Caco-2 (cell line): ENCODE measurements around the gene KATNB1. TPM values are rescaled to one million over a fixed set of nuclear protein-coding genes. Genes with fewer than 3 reads are reported as not detected.
"Not testable (repeated sequence)": the region's sequence is repeated elsewhere in the genome, so short reads cannot be mapped to it uniquely, and the experiment has no call there.

Experiments
- BruUV-seq: library from RNA; stranded (reverse); fragments of 400-500 nt; replicated peaks from 2 replicates; lab custom pipeline; 2021; lab: Mats Ljungman, UMichigan
- CTCF ChIA-PET: fragments of 300-600 bp; sonication (Branson Sonifier 250); formaldehyde crosslinking; loops from one replicate; lab custom pipeline; 2022; ENCODE audit warnings: antibody characterized with exemption; lab: Charles Lee
- POLR2A ChIA-PET: fragments of 300-600 bp; sonication (Branson Sonifier 250); formaldehyde crosslinking; loops from one replicate; lab custom pipeline; 2022; ENCODE audit warnings: antibody characterized with exemption; lab: Charles Lee
- DNase-seq, 2 experiments: peaks; one replicate each; pipeline versions ENCODE4 v3.0.0 to v3.0.0-alpha.2; 2020 to 2022
- H3K27me3 ChIP-seq: replicated peaks from 2 replicates; pipeline ENCODE4 v1.6.0; 2011; ENCODE audit warnings: low read length; ENCODE audit not compliant: control insufficient read depth, insufficient read depth
- H3K36me3 ChIP-seq: 2 replicates; pipeline ENCODE4 v1.5.1; 2011; ENCODE audit warnings: low read length; ENCODE audit not compliant: control insufficient read depth, insufficient read depth
- H3K4me1 ChIP-seq: fragments of 250-450 bp; sonication (Bioruptor Pico); 2 replicates; pipeline ENCODE4 v1.5.1; 2020; ENCODE audit warnings: mild to moderate bottlenecking
- H3K4me3 ChIP-seq: 2 replicates; pipeline ENCODE4 v1.5.1; 2011; ENCODE audit warnings: low read depth, mild to moderate bottlenecking, control low read depth, low read length
- H3K9me3 ChIP-seq: fragments of 250-450 bp; sonication (Bioruptor Pico); 2 replicates; pipeline ENCODE4 v1.5.1; 2020; ENCODE audit warnings: mild to moderate bottlenecking, moderate library complexity
- H3K27ac Mint-ChIP-seq: one replicate; pipeline ENCODE4 v1.8.0; 2022; ENCODE audit warnings: mixed read lengths; ENCODE audit not compliant: unreplicated experiment
- H3K27me3 Mint-ChIP-seq: one replicate; pipeline ENCODE4 v1.8.0; 2022; ENCODE audit warnings: mixed read lengths; ENCODE audit not compliant: insufficient read depth, unreplicated experiment
- H3K36me3 Mint-ChIP-seq: one replicate; pipeline ENCODE4 v1.8.0; 2022; ENCODE audit warnings: mild to moderate bottlenecking, mixed read lengths; ENCODE audit not compliant: insufficient read depth, unreplicated experiment
- H3K4me1 Mint-ChIP-seq: one replicate; pipeline ENCODE4 v1.8.0; 2022; ENCODE audit warnings: low read depth, mixed read lengths; ENCODE audit not compliant: unreplicated experiment
- H3K4me3 Mint-ChIP-seq: one replicate; pipeline ENCODE4 v1.8.0; 2022; ENCODE audit warnings: mild to moderate bottlenecking, moderate library complexity, mixed read lengths; ENCODE audit not compliant: unreplicated experiment
- H3K9me3 Mint-ChIP-seq: one replicate; pipeline ENCODE4 v1.8.0; 2022; ENCODE audit warnings: mixed read lengths; ENCODE audit not compliant: unreplicated experiment
- CTCF ChIP-seq, 2 experiments: fragments of 200-600 bp in 1 of 2; IDR thresholded peaks; 1 replicate in 1 of 2; 2 replicates in 1 of 2; pipeline versions ENCODE4 v1.5.1 to v1.8.0; 2011 to 2022; ENCODE audit warnings: antibody characterized with exemption in 1 of 2, control low read depth in 1 of 2, inconsistent platforms in 1 of 2, low read depth in 1 of 2, low read length in 1 of 2, mild to moderate bottlenecking in 1 of 2, moderate library complexity in 1 of 2; ENCODE audit not compliant: insufficient read depth in 1 of 2, severe bottlenecking in 1 of 2, unreplicated experiment in 1 of 2
- intact Hi-C: fragments of 100-400 bp; cut with micrococcal nuclease; formaldehyde crosslinking; loops from one replicate; pipeline ENCODE4 v1.10.0; 2022; ENCODE audit not compliant: unreplicated experiment
- total RNA-seq: library from RNA; stranded (reverse); gene quantifications from 2 replicates; pipeline ENCODE4 v1.2.3, GENCODE V29; 2022

KATNB1 gene
- total RNA-seq, 1 experiment from 2014 or later, result 32.4 TPM

- BruUV-seq, result no TSS peak
- no peaks in the 10 kb centered on the region for H3K36me3 Mint-ChIP-seq
- intact Hi-C loops, result no loop called here
- no peaks in the 10 kb centered on the region for H3K27me3 Mint-ChIP-seq
- peak in 1 of 2 experiments; percentile 28 for DNase-seq
- ChIA-PET CTCF (interaction anchor here (0.8 kb wide), 1 partner anchor 118 kb away, joined by 3 read pairs; no protein-coding TSS in a partner anchor), POLR2A (interaction anchor here (0.7 kb wide), 1 partner anchor 27 kb away, joined by 4 read pairs; no protein-coding TSS in a partner anchor)
- no peak overlapping the region for H3K4me3 ChIP-seq
- H3K27ac Mint-ChIP-seq, result no peak overlapping the region
- no peaks in the 10 kb centered on the region for H3K9me3 ChIP-seq
- peaks cover 16% of the 10 kb centered on the region for H3K4me1 ChIP-seq
- H3K9me3 Mint-ChIP-seq, result peaks cover 15% of the 10 kb centered on the region
- no peak overlapping the region for H3K4me3 Mint-ChIP-seq
- peaks cover 11% of the 10 kb centered on the region for H3K4me1 Mint-ChIP-seq
- no peaks in the 10 kb centered on the region for H3K36me3 ChIP-seq
- H3K27me3 ChIP-seq, result no peaks in the 10 kb centered on the region
- TF ChIP-seq CTCF (IDR thresholded peaks at IDR 0.05; ENCODE audit: insufficient read depth in 1 of 2, low read depth in 1 of 2, low read length in 1 of 2, severe bottlenecking in 1 of 2, unreplicated experiment in 1 of 2), result no peak
Observed at GRCh38 chr16:57709663-57710062, 25.9 kb upstream of the KATNB1 start.

GRCh38 chr16:57711346-57711745, 24.2 kb upstream of the KATNB1 start:
- H3K27ac Mint-ChIP-seq, result no peak overlapping the region
- ChIA-PET CTCF (interaction anchor here (0.6 kb wide), 1 partner anchor 24 kb away, joined by 3 read pairs; no protein-coding TSS in a partner anchor), POLR2A (no interaction called here)
- H3K27me3 ChIP-seq, result no peaks in the 10 kb centered on the region
- 0 out of 2 replicates have a peak, but pooled peaks cover 11% of the 10 kb centered on the region for H3K4me1 ChIP-seq
- intact Hi-C loops, result no loop called here
- H3K4me3 ChIP-seq, result no peak overlapping the region
- H3K4me1 Mint-ChIP-seq, result peaks cover 7% of the 10 kb centered on the region
- no peaks in the 10 kb centered on the region for H3K36me3 ChIP-seq
- no peaks in the 10 kb centered on the region for H3K36me3 Mint-ChIP-seq
- H3K9me3 ChIP-seq, result no peaks in the 10 kb centered on the region
- no peak for TF ChIP-seq CTCF (IDR thresholded peaks at IDR 0.05; ENCODE audit: insufficient read depth in 1 of 2, low read depth in 1 of 2, low read length in 1 of 2, severe bottlenecking in 1 of 2, unreplicated experiment in 1 of 2)
- H3K4me3 Mint-ChIP-seq, result no peak overlapping the region
- no peaks in the 10 kb centered on the region for H3K27me3 Mint-ChIP-seq
- peaks cover 10% of the 10 kb centered on the region for H3K9me3 Mint-ChIP-seq
- DNase-seq, result peak in 1 of 2 experiments; percentile 10
- no TSS peak for BruUV-seq

- 0 out of 2 replicates have a peak, but pooled peaks cover 11% of the 10 kb centered on the region for H3K4me1 ChIP-seq
- H3K4me1 Mint-ChIP-seq, result peaks cover 7% of the 10 kb centered on the region
- peaks cover 4% of the 10 kb centered on the region for H3K9me3 Mint-ChIP-seq
- BruUV-seq, result no TSS peak
- no peak overlapping the region for H3K4me3 Mint-ChIP-seq
- DNase-seq, result no peak
- H3K36me3 ChIP-seq, result no peaks in the 10 kb centered on the region
- H3K27me3 ChIP-seq, result no peaks in the 10 kb centered on the region
- ChIA-PET CTCF (no interaction called here), POLR2A (interaction anchor here (1.2 kb wide), 1 partner anchor 23 kb away, joined by 3 read pairs; no protein-coding TSS in a partner anchor)
- no peak for TF ChIP-seq CTCF (IDR thresholded peaks at IDR 0.05; ENCODE audit: insufficient read depth in 1 of 2, low read depth in 1 of 2, low read length in 1 of 2, severe bottlenecking in 1 of 2, unreplicated experiment in 1 of 2)
- H3K27me3 Mint-ChIP-seq, result no peaks in the 10 kb centered on the region
- intact Hi-C loops, result no loop called here
- no peaks in the 10 kb centered on the region for H3K9me3 ChIP-seq
- H3K36me3 Mint-ChIP-seq, result no peaks in the 10 kb centered on the region
- no peak overlapping the region for H3K4me3 ChIP-seq
- no peak overlapping the region for H3K27ac Mint-ChIP-seq
Observed at GRCh38 chr16:57711993-57712392, 23.6 kb upstream of the KATNB1 start.

GRCh38 chr16:57712569-57712968, 23.0 kb upstream of the KATNB1 start:
- DNase-seq, result peak in 1 of 2 experiments; percentile 6
- H3K27ac Mint-ChIP-seq, H3K27me3 ChIP-seq, H3K4me3 ChIP-seq, H3K36me3 ChIP-seq, intact Hi-C loops, H3K27me3 Mint-ChIP-seq, BruUV-seq, H3K9me3 ChIP-seq, H3K36me3 Mint-ChIP-seq, H3K4me1 Mint-ChIP-seq, H3K9me3 Mint-ChIP-seq, H3K4me3 Mint-ChIP-seq: not testable (repeated sequence)
- ChIA-PET CTCF (interaction anchor here (0.6 kb wide), 1 partner anchor 65 kb away, joined by 3 read pairs; no protein-coding TSS in a partner anchor), POLR2A (interaction anchor here (0.8 to 1.2 kb wide), 2 partner anchors 9 to 23 kb away, joined by 3 to 4 read pairs; no protein-coding TSS in a partner anchor)
- H3K4me1 ChIP-seq, result 0 out of 2 replicates have a peak, but pooled peaks cover 11% of the 10 kb centered on the region
